ENCODE data around the gene DUT.

Gene DUT

DNA sequence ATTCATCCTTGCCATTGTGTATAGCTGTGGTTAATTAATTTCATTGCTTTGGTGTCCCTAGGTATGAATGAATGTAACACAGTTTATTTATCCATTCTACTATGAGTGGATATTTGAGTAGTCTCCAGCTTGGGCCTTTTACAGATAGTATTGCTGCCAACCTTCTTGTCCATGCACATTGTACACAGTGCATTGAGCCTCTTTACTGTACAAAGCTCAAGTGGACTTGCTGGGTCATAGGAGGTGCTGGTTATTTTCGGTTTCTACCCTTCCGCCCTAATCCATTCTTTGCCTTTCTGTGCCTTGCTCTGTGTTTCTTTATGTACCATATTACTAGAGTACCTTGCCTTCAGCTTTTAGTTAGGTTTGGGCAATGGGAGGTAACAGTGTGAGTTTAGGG is 60.7 kb downstream of the DUT start:
- no peak for DNase-seq (ENCODE audit: low spot score)
- in situ Hi-C loops (cut with MboI; ENCODE audit: low sequenced_read_pairs, unreplicated experiment), result no loop called here

DNA sequence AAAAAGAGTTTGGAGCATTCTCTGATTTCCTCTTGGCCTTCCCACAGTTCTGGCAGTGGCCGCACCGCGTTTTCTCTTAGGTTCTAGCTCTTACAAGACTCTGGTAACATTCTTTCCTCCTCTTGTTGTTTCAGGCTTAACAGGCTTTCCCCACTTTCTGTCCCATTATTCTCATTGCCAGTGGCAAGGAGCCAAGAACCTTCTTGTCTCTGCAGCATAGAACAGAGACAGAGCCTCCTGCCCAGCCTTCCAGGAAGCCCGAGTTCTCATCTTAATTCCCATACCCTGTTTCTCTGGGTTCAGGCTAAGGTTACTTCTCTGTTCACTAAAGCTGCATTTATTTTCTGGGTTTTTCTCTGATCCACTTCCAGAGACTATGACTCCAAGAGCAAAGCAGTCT is 61.1 kb downstream of the DUT start:
- TF ChIP-seq, protein P1, sequence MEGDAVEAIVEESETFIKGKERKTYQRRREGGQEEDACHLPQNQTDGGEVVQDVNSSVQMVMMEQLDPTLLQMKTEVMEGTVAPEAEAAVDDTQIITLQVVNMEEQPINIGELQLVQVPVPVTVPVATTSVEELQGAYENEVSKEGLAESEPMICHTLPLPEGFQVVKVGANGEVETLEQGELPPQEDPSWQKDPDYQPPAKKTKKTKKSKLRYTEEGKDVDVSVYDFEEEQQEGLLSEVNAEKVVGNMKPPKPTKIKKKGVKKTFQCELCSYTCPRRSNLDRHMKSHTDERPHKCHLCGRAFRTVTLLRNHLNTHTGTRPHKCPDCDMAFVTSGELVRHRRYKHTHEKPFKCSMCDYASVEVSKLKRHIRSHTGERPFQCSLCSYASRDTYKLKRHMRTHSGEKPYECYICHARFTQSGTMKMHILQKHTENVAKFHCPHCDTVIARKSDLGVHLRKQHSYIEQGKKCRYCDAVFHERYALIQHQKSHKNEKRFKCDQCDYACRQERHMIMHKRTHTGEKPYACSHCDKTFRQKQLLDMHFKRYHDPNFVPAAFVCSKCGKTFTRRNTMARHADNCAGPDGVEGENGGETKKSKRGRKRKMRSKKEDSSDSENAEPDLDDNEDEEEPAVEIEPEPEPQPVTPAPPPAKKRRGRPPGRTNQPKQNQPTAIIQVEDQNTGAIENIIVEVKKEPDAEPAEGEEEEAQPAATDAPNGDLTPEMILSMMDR (IDR thresholded peaks at IDR 0.05; ENCODE audit: borderline replicate concordance, control extremely low read depth, extremely low read depth, insufficient read depth, missing control alignments), result no peak
- DNase-seq (ENCODE audit: low spot score), result no peak
- in situ Hi-C loops (cut with MboI; ENCODE audit: low sequenced_read_pairs, unreplicated experiment), result no loop called here

More for the DNA sequence above, 60.7 kb downstream of the DUT start:
- TF ChIP-seq, protein P1 (IDR thresholded peaks at IDR 0.05; ENCODE audit: borderline replicate concordance, control extremely low read depth, extremely low read depth, insufficient read depth, missing control alignments), result no peak
